HG03520 (cell line): ENCODE measurements around the gene GSTM4.
"Not testable (repeated sequence)": the region's sequence is repeated elsewhere in the genome, so short reads cannot be mapped to it uniquely, and the experiment has no call there.

Source experiments
- ATAC-seq: cut with Tn5 transposase; IDR thresholded peaks from one replicate; pipeline ENCODE4 v1.9.1; 2021; ENCODE audit warnings: mild to moderate bottlenecking, moderate library complexity; ENCODE audit not compliant: unreplicated experiment

Gene GSTM4

DNA sequence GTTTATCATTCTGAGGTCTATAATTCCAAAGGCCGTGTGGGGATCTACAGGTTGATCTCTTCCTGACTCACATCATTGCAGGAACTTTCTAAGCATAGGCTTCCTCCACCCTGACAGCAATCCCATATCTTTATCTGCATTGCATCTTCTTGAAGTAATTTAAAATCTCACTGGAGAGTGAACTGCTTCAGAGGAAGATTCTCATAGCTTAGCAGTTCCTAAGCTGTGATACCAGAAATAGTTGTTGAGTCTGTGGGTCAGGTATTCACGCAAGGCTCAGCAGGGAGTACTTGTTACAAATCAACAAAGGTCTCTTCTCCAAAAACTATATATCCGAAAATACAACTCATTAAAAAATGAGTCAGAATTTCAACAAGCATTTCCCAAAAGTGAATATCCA, 39.2 kb downstream of the GSTM4 start:
- ATAC-seq, result not testable (repeated sequence)

DNA sequence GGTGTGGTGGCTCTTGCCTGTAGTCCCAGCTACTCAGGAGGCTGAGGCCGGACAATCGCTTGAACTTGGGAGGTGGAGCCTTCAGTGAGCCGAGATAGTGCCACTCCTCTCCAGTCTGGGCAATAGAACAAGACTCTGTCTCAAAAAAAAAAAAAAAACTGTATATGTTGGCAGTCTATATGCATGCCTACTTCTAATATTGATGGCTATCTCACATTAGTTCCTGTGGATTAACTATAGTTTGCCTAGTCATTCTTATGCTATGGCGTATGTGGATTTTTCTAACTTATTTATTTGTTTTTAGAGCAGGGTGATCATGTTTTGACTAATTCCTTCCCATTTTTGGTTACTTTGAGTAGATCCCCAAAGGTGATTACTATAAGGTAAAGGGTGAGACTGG, 41.2 kb downstream of the GSTM4 start:
- no peak for ATAC-seq

DNA sequence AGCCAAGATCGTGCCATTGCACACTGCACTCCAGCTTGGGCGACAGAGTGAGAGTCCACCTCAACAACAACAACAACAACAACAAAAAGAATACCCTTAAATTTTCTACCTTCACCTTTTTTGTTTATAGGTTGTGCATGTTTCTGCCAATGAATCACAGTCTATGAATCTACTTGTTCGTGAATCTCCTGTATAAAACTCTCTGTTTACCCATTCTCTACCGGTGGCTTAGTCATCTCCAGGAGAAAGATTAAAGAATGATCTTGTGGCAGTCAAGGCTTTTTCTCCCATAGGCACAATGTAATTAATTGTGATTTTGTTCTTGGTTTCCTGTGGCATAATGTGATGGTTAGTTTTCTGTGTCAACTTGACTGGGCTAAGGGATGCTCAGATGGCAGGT, 42.0 kb downstream of the GSTM4 start:
- not testable (repeated sequence) for ATAC-seq

DNA sequence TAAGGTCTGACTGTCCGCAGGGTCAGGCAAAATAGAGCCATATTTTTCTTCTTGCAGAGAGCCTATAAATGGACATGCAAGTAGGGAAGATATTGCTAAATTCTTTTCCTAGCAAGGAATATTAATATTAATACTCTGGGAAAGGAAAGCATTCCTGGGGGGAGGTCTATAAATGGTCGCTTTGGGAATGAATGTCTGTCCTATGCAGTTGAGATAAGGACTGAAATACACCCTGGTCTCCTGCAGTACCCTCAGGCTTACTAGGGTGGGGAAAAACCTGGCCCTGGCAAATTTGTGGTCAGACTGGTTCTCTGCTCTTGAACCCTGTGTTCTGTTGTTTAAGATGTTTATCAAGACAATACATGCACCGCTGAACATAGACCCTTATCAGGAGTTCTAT, 47.0 kb downstream of the GSTM4 start:
- ATAC-seq, result not testable (repeated sequence)

DNA sequence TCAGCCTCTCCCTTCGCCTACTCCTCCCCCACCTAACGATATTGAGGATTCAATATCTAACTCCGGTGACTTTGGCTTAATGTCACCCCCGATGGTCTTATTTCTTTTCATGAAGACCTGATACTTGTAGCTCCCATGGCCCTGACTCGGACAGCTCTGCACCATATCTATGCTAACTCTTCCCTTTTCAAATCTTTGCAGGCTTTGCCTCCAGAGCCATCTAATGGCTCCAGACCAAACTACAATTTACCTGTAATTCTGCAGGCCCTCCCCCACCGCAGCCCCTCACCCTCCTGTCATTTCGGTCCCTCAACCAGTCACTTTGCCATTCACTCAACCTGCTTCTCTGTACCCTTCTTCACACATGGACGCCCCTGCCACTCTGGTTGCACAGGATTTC, 48.3 kb downstream of the GSTM4 start:
- ATAC-seq, result no peak

DNA sequence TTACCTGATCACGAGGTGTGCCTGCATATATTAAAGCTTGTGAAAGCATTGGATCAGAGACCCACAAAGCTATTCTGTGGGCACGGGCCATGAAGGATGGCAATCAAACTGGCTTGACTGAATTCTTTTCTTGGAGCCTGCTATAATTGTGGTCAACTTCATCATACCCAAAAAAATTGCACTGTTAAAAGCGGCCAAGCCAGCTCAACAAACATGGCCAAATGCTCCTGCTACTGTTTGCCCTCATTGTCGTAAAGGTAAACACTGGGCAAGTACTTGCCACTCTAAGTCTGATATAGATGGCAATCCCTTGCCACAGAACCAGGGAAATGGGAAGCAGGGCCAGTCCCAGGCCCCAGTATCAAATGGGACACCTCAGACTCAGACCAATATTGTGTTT, 49.5 kb downstream of the GSTM4 start:
- no peak for ATAC-seq

DNA sequence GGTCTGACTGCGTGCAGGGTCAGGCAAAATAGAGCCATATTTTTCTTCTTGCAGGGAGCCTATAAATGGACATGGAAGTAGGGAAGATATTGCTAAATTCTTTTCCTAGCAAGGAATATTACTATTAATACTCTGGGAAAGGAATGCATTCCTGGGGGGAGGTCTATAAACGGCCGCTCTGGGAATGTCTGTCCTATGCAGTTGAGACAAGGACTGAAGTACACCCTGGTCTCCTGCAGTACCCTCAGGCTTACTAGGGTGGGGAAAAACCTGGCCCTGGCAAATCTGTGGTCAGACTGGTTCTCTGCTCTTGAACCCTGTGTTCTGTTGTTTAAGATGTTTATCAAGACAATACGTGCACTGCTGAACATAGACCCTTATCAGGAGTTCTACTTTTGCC, 53.0 kb downstream of the GSTM4 start:
- ATAC-seq, result not testable (repeated sequence)

DNA sequence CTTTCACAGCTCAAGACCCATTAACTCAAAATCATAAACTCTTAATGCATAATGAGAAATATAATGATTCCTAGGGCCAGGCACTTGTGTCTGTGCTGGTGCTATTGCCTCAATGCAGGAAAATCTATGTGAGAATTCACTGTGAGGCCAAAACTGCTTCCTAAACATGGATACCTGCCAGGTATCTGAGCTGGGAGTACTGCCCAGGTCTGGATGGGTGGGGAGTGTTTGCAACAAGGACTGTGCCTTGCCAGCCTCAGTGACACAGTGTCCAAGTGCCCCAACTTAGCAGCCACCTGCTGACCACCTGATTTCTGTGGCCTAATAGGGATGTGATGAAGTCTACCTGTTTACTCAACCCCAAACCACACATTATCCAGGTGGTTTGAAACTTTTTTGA, 53.9 kb downstream of the GSTM4 start:
- ATAC-seq, result not testable (repeated sequence)
